ENCODE measurements around the gene ZBTB17.

GRCh38 chr1:15951341-15952153 lies 24.4 kb downstream of the ZBTB17 start:
- no peak for TF ChIP-seq SIN3A (IDR thresholded peaks at IDR 0.05; ENCODE audit: borderline replicate concordance, insufficient read depth, low read length)
- TF ChIP-seq REST (IDR thresholded peaks at IDR 0.05; ENCODE audit: insufficient read depth in 1 of 2, low read depth in 2 of 2, low read length in 2 of 2) = no peak
- no peak for TF ChIP-seq TAF1 (IDR thresholded peaks at IDR 0.05; ENCODE audit: borderline replicate concordance, insufficient read depth, low read length)
- TF ChIP-seq FOXP2 (optimal IDR thresholded peaks at IDR 0.05; ENCODE audit: borderline replicate concordance, extremely low read depth, extremely low read length, insufficient read depth) = no peak
- TF ChIP-seq POLR2AphosphoS5 (IDR thresholded peaks at IDR 0.05; ENCODE audit: low read depth, low read length) = no peak

Data from PFSK-1 (cell line).